Posterior vena cava (tissue), 2 donors: ENCODE measurements around the gene MSRB1. TPM values are rescaled to one million over a fixed set of nuclear protein-coding genes. Genes with fewer than 3 reads are reported as not detected.

Experiments
- DNase-seq: peaks from one replicate; pipeline ENCODE4 v3.0.0-alpha.2; 2020; ENCODE audit warnings: low spot score
- intact Hi-C, 2 donors: fragments of 100-400 bp; cut with DNase I; formaldehyde crosslinking; loops; one replicate each; pipeline versions ENCODE4 v1.14.1 to v1.14.2; 2022 to 2023
- long read RNA-seq, 2 donors: library from polyadenylated mRNA; unstranded; transcript quantifications; one replicate each; pipeline ENCODE4 v2.0.0, GENCODE V29; 2020 to 2021
- total RNA-seq, 2 donors: library from RNA; stranded (reverse); fragmentation: NEBNext Ultra II Directional; extraction: Animal tissue kit (Norgen Biotek cat#: 25700); gene quantifications; one replicate each; pipeline ENCODE4 v1.2.1, GENCODE V29; 2021
- donor health status: DM: yes; HTN: yes; CAD: no.
- donor health status: DM: yes; HTN: yes; CAD: no.

MSRB1 gene, protein sequence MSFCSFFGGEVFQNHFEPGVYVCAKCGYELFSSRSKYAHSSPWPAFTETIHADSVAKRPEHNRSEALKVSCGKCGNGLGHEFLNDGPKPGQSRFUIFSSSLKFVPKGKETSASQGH
- total RNA-seq = 10 to 100 TPM; 61.4 to 70.0 TPM
- long read RNA-seq, donor 1, transcript MSRB1-201 (4 exons, 1,423 nt) = major isoform, 73 of 77 reads
- long read RNA-seq, donor 1, partial matches to known transcripts = 0 of 77 reads
- long read RNA-seq, donor 1, other reads (novel, unspliced or antisense) = 3 of 77 reads
- long read RNA-seq, donor 2, transcript MSRB1-201 (4 exons, 1,423 nt) = major isoform, 527 of 550 reads
- long read RNA-seq, donor 2, partial matches to known transcripts = 9 of 550 reads
- long read RNA-seq, donor 2, other reads (novel, unspliced or antisense) = 4 of 550 reads

DNA sequence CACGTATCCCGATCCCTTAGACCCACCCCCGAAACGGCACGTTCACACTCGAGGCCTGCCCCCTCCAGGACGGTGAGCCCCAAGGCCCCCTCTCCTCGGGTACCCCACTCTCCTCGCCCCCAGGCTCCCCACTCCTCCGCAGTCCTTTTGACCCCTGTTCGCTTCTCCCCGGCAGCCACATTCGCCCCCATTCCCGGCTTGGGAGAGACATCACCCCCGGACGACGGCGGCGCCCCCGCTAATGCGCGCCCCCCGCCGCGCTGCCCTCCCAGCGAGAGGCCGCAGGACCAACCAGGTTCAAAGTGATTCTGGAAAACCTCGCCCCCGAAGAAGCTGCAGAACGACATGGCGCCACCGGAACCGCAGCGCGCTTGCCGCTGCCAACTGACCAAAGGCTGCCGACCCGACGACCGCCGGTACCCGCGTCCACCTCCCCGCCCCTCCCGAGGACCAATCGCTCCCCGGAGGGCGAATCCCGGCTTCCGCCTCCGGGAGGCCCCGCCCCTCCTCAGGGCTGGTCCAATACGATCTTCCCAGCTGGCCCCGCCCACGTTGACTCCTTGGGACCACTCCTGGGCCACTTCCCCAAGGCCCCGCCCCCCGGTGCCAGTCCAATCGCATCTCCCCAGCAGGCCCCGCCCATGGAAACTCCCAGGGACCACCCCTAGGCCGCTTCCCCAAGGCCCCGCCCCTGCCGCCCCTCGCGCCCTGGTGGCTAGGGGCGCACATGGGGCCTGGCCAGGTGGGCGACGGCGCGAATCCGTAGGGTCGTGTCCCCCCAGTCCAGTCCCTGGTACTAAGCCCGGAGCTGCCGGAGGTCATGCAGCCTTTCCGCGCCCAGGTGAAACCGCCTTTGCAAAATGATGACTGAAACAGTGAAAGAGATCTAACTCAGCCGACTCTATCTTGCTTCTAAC is at the start of gene MSRB1:
TSS of gene MSRB1 (minus strand) at position 390 of the 917 bp plus-strand sequence. CDS start at position 347, 43 bp downstream.
- peak; percentile 100 for DNase-seq
- intact Hi-C loops = no loop called here

DNA sequence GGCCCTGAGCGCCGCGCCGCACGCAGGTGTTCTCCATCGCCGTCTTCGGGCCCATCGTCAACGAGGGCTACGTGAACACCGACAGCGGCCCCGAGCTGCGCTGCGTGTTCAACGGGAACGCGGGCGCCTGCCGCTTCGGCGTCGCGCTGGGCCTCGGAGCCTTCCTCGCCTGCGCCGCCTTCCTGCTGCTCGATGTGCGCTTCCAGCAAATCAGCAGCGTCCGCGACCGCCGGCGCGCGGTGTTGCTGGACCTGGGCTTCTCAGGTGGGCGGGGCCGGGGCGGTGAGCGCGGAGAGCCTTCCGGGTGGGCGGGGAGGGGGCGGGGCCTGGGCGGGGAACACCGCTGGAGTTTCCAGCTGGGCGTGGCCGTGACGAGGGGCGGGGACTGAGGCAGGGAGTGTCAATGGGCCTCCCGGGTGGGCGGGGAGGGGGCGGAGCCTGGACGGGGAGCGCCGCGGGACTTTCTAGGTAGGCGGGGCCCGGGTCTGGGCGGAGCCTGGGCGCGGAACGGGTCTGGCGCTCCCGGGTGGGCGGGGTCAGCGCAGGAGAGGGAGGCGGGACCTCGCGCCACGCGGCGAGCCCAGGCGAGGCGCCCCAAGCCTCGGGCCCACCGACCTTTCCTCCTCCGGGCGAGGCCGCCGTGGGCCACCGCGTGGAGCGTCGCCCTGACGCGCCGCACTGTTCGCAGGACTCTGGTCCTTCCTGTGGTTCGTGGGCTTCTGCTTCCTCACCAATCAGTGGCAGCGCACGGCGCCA is 49.1 kb upstream of the MSRB1 start:
- intact Hi-C loops = no loop called here
- DNase-seq = peak; percentile 98

DNA sequence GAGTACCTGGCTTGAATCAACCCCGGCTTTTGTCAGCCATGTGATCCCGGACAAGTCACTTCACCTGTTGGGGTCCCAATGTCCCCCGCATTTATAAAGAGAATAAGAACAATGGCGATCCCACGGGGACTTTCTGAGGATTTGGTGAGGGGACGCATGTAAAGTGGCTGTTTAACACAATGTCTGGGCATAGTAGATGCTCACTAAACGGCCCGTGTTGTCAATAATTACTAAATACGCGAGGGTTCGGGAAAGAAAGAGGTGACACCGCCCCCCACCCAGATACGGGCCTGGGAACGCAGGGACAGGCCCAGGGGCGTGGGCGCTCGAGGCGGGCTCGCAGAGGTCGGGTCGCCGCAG is 48.6 kb upstream of the MSRB1 start:
- intact Hi-C loops = no loop called here
- DNase-seq = no peak

DNA sequence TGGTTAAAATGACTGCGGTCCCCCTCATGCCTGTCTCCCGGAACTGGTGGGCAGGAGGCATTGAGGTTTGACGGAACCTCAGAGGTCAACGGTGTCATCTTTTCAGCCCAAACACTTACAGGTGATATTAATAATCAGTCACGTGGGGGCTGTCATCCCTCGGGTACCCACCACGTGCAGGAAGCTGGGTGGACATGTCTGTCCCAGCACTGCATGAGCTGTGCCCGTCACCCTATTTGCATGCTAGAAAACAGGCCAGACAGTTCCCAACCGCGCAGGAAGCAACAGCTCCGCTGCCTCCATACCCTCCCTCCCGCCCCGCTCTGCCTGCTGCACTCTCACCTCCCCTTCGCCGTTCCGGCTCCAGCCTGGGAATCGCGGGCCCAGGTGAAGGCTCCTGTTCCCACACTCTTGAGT is 48.1 kb upstream of the MSRB1 start:
- intact Hi-C loops = no loop called here
- DNase-seq = no peak

DNA sequence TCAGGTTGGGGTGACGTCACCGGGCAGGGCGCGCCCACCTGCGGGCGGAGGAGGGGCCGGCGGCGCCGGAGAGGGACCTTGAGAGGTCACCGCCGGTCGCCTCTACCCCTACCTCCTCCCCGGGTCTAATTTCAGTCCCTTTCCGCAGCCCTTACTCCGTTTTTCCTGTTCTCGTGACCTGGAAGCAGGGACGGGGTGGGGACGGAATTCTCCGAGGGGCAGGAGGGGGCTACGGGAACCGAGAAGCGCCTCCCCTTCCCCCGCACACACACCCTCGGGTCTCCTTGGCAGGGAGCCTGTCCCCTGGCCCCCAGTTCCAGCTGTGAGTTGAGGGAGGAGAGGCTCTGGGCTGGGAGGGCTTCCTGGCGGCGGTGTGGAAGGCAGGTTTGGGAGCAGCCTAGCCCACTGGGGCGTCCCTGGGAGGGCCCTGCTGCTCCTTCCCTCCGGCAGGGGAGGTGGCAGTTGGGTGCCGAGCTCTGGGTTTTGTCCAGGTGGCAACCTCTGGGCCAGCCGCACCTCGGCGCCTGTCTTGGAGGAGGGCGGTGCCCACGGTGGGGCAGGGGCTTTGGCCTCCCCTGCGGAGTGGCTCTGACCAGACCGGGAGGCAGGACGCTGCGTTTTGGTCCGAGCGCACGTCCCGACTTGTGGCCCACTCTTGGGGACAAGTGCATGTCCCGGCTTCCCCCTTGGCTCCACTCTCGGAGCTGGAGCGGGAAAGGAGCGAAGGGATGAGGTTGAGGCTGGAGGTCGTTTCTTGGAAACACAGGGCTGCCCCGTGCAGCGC is 47.5 kb upstream of the MSRB1 start:
- intact Hi-C loops = no loop called here
- DNase-seq = no peak

DNA sequence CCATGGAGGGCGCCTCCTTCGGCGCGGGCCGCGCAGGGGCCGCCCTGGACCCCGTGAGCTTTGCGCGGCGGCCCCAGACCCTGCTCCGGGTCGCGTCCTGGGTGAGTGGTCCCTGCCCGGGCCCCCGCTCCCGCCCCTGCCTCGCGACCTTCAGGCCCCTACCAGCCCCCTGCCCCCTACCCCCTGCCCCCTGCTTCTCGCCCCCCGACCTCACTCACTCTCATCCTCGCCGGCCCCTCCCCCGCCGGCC is 47.0 kb upstream of the MSRB1 start:
- no peak for DNase-seq
- intact Hi-C loops = no loop called here

DNA sequence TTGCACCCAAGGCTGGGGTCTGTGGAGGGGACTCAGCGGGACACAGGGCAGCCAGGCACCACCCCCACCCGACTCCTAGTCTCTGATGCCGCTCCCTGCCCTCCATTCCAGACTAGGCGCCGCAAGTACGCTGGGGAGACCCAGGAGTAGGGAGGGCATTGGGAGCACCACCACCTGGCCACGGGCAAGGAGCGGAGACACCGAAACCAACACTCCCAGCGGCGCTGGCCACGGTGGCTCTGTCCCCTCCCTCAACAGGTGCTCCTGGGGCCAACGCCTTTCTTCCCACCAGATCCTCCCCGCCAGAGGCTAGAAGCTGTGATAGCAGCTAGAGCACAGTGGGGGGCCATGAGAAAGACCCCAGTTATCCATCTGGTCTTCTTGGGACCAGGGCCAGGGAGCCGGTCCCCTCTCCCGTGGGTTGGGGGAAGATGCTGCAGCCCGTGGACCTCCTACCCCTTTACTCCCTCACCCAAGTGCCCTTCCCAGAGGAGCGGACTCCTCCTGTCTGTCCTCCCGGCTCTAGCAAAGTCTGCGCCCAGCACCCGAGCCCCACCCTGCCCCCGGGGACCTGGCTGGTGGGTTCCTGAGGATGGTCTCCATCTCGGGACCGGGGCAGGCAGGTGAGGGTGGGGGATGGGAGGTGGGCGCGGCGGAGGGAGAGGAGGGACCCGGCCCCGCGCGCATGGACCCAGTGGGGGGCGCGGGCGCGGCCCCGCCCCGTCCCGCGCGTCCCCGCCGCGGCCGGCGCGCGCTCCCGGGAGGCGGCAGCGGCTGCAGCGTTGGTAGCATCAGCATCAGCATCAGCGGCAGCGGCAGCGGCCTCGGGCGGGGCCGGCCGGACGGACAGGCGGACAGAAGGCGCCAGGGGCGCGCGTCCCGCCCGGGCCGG is 46.5 kb upstream of the MSRB1 start, which contains the start of gene SYNGR3:
TSS of gene SYNGR3 (plus strand) at position 762 of the 892 bp plus-strand sequence. CDS start 133 bp downstream, outside the sequence.
- no peak for DNase-seq
- intact Hi-C loops = no loop called here

DNA sequence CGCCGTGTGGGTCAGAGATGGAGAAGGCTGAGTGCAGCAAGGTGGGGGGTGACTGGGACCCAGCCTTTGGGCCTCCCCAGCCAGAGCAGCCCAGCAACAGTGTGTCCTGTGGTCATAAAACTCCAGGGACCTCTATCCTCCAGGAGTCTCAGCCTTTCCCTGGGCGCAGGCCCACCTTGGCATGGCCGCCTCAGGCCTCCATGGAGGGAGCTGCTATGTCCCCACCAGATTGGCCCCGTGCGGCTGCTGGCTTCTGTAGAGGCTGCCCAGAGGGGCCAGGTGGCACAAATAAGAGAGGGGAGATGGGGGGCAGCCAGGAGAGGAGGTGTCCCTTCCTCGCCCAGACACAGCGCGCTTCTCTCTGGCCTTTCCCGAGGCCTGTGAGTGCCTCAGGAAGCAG is 44.2 kb upstream of the MSRB1 start:
- intact Hi-C loops = no loop called here
- no peak for DNase-seq

DNA sequence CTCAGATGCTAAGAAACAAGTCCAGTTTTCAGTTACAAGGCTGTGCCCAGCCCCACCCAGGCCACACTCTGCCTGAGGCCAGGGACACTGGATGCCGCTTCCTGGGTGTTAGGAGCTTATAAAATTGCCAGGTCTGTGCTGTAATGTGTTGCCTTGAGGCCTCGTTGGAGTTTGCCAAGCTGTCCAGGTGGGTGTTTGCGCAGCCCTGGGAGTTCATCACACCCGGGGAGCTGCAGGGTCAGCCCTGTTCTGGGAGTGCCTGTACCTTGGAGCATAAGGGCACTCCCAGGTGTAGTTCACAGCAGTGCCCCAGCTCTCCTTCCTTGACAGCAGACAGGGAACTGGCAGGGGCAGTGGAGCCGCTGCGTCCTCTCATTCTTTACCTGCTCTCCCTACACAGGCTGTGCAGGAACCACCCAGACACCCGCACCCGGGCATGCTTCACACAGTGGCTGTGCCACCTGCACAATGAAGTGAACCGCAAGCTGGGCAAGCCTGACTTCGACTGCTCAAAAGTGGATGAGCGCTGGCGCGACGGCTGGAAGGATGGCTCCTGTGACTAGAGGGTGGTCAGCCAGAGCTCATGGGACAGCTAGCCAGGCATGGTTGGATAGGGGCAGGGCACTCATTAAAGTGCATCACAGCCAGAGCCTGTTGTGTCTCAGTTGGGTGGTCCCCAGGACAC is 42.6 kb upstream of the MSRB1 start:
- no peak for DNase-seq
- intact Hi-C loops = no loop called here

DNA sequence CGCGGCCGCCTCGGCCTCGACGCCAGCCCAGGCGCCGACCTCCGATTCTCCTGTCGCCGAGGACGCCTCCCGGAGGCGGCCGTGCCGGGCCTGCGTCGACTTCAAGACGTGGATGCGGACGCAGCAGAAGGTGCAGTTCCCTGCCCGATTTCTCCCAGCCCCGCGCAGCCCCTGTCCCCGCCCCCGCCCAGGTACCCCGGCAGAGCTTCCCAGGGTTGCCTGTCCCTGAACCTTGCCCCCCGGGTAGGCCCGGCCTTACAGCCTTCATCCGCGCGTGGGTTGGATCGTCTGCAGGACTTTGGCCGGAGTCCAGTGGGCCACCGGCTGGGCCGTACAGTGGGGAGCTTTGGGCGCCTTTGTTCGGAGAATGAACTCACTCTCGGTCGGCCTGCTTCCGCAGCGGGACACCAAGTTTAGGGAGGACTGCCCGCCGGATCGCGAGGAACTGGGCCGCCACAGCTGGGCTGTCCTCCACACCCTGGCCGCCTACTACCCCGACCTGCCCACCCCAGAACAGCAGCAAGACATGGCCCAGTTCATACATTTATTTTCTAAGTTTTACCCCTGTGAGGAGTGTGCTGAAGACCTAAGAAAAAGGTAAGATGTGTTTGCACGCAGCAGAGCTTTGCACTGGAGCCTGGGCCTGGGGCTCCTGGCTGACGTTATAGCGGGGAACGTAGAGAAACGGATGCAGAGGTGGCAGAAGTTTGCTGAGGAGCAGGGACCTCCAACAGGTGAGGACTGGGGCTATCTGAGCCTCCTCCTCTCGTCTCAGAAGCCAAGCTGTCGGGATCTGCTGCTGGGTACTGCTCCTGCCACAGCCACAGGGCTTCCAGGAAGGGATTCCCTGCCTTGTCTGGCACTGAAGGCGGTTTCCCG is 41.6 kb upstream of the MSRB1 start:
- DNase-seq = no peak
- intact Hi-C loops = no loop called here

DNA sequence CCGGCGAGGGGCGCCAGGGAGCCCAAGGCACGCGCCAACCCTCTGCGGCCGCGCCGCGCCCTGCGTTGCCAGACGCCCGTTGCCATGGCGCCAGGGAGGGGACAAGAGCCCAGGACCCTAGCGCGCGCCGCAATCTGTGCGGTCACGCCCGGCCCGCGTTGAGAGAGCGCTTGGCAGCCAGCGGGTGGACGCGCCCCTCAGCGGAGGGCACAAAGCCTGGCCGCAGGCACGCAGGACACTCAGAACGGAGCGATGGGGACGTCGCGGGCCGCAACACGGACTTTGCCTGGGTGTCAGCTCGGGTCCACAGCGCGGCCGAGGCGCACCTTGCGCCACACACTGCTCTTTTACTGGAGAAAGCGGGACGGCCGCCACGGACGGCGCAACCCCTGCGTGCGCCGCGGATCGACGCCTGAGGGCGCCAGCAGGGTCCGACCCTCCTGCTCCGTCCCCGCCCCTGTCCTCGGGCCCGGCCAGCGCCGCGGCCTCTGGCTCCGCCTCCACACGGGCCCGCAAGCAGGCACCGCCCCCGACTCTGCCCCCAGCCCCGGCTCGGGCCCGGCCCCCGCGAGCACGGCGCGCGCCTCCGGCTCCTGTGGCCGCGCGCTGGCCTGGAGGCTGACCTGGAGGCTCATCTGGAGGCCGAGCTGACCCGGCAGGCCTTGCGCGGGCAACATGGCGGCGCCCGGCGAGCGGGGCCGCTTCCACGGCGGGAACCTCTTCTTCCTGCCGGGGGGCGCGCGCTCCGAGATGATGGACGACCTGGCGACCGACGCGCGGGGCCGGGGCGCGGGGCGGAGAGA is 40.7 kb upstream of the MSRB1 start, which contains the start of gene GFER:
TSS of gene GFER (plus strand) at position 650 of the 803 bp plus-strand sequence. CDS start at position 676, 26 bp downstream.
- intact Hi-C loops = no loop called here
- peak; percentile 97 for DNase-seq

DNA sequence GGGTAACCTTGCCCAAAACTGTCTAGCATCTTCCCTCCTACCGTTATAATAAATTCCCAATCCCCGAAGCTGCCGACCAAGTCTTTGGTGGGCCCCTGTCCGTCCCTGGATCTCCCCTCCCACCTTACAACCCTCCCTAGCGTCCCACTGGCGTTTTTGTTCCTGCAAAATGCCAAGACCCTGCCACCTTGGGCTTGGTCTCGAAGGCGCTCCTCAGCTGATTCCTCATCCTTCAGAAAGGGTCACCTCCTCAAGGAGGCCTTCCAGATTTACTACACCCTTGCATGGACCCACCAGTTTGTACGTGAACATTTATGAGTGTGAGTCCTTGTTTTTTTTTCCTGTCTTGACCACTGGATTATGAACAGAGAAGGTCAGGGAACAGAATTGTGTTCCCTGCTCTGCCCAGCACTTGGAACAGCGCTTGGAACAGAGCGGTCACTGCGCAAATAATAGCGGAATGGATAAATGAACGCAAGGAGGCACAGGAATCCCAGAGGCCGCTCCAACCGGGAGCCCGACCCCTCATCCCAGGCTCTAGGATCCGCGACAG is 40.1 kb upstream of the MSRB1 start:
- intact Hi-C loops = no loop called here
- no peak for DNase-seq

DNA sequence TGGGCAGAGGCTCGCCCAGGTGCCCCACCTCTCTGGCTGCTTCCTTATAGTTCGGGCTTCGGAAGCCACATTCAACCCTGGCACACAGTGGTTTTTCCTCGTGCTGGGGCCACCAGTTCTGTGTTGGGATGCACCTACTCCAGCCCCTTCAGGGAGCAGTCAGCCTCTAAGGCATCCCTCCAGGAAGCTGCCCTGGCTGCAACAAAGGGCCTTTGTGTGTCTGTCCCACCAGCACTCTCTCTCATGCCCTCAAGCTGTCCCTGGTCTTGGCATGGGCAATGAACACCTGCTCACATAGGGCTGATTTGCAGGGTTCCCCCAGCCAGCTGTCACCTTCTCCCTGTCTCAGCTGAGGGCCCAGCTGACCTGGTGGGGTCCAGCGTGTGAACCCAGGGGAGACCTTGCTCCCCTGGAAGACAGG is 39.0 kb upstream of the MSRB1 start:
- DNase-seq = no peak
- intact Hi-C loops = no loop called here

DNA sequence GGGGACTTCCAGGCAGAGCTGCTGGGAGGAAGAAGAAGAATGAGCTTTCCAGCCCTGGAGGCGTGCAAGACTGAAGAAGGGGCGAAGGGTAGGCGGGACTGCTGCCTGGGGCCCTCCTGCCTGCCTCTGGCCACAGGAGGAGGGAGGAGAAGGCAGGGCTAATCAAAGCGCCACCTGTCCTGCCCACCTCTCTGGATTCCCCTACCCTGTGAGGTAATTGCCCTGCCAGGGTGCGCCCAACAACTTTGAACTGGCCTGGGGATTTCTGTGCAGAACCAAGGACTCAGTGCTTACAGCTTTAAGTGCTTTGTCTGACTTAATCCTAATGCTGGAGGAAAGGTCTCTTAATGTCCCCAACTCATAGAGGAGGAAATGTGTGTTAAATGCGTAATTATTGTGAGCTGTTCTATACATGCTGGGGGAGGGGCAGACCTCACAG is 38.4 kb upstream of the MSRB1 start, which contains the start of gene NOXO1:
TSS of gene NOXO1 (minus strand) at position 72 of the 439 bp plus-strand sequence. CDS start 290 bp downstream, outside the sequence.
- DNase-seq = no peak
- intact Hi-C loops = no loop called here

DNA sequence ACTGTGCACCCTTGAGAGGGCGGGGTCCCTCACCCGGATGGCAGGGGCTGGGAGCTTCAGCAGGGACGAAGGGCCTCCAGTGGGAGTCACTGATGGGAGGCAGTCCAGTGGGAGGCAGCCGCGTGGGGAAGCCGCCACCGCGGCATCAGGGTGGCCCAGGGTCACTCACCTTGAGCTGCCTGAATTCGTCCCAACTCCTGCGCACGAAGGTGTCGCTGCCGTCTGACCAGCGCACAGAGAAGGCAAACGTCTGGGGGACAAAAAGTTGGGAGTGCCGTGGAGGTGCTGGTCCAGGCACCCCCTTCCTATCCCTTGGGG is 37.7 kb upstream of the MSRB1 start:
- no peak for DNase-seq
- intact Hi-C loops = no loop called here
